ENCODE data around the gene SMARCD2. TPM values are rescaled to one million over a fixed set of nuclear protein-coding genes. Genes with fewer than 3 reads are reported as not detected.

The SMARCD2 gene
- total and polyA plus RNA-seq, 2 of the 13 experiments (the other 11 are each of a cell fraction or from before 2014, with no cell fraction given) = 122 to 150 TPM

GRCh38 chr17:63834431-63835166 is 7.9 kb downstream of the SMARCD2 start (continued):
- TF ChIP-seq, protein P1, sequence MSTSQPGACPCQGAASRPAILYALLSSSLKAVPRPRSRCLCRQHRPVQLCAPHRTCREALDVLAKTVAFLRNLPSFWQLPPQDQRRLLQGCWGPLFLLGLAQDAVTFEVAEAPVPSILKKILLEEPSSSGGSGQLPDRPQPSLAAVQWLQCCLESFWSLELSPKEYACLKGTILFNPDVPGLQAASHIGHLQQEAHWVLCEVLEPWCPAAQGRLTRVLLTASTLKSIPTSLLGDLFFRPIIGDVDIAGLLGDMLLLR (CRISPR knock-in tag; IDR thresholded peaks at IDR 0.05) = no peak
- TF ChIP-seq ZBTB26 (CRISPR knock-in tag; IDR thresholded peaks at IDR 0.05; ENCODE audit: borderline replicate concordance) (no peak; the same call in 1 of the 2 replicates), CEBPB (IDR thresholded peaks at IDR 0.05; ENCODE audit: borderline replicate concordance, low read depth, low read length) (no peak), ZFP37 (CRISPR knock-in tag; IDR thresholded peaks at IDR 0.05; ENCODE audit: borderline replicate concordance) (no peak), ZNF766 (CRISPR knock-in tag; IDR thresholded peaks at IDR 0.05; ENCODE audit: borderline replicate concordance) (no peak), CENPX (CRISPR knock-in tag; IDR thresholded peaks at IDR 0.05) (no peak), ARID4A (CRISPR knock-in tag; IDR thresholded peaks at IDR 0.05; ENCODE audit: borderline replicate concordance) (peak; percentile 41; the same call in 1 of the 2 replicates), NFKBIZ (CRISPR knock-in tag; IDR thresholded peaks at IDR 0.05) (no peak), PRDM4 (CRISPR knock-in tag; IDR thresholded peaks at IDR 0.05; ENCODE audit: borderline replicate concordance) (no peak), BRF2 (CRISPR knock-in tag; IDR thresholded peaks at IDR 0.05) (no peak), MAFG (CRISPR knock-in tag; IDR thresholded peaks at IDR 0.05) (no peak), XRCC5 (optimal IDR thresholded peaks at IDR 0.05; ENCODE audit: low read length) (peak; percentile 86), THAP8 (CRISPR knock-in tag; IDR thresholded peaks at IDR 0.05; ENCODE audit: borderline replicate concordance) (no peak), ZNF451 (CRISPR knock-in tag; IDR thresholded peaks at IDR 0.05) (peak; percentile 54; the same call in 1 of the 2 replicates), PHF21A (CRISPR knock-in tag; IDR thresholded peaks at IDR 0.05) (no peak)
- TF ChIP-seq, protein P2, sequence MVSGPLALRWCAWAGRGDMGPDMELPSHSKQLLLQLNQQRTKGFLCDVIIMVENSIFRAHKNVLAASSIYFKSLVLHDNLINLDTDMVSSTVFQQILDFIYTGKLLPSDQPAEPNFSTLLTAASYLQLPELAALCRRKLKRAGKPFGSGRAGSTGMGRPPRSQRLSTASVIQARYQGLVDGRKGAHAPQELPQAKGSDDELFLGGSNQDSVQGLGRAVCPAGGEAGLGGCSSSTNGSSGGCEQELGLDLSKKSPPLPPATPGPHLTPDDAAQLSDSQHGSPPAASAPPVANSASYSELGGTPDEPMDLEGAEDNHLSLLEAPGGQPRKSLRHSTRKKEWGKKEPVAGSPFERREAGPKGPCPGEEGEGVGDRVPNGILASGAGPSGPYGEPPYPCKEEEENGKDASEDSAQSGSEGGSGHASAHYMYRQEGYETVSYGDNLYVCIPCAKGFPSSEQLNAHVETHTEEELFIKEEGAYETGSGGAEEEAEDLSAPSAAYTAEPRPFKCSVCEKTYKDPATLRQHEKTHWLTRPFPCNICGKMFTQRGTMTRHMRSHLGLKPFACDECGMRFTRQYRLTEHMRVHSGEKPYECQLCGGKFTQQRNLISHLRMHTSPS (CRISPR knock-in tag; IDR thresholded peaks at IDR 0.05; ENCODE audit: low read depth) = no peak
